Parathyroid adenoma (tissue), 2 donors: ENCODE measurements around the gene WWOX.

Source experiments
- H2AFZ ChIP-seq: fragments of 300-600 bp; sonication (generic); one replicate; pipeline ENCODE4 v1.7.0; 2017; ENCODE audit warnings: antibody characterized with exemption, mild to moderate bottlenecking
- H3K27ac ChIP-seq: fragments of 300-600 bp; sonication (generic); one replicate; pipeline ENCODE4 v1.7.0; 2017
- H3K27me3 ChIP-seq: fragments of 300-600 bp; sonication (generic); one replicate; pipeline ENCODE4 v1.7.0; 2017; ENCODE audit warnings: low read length; ENCODE audit not compliant: control insufficient read depth, insufficient read depth
- H3K36me3 ChIP-seq: fragments of 300-600 bp; sonication (generic); one replicate; pipeline ENCODE4 v1.7.0; 2017; ENCODE audit warnings: low read length; ENCODE audit not compliant: control insufficient read depth, insufficient read depth
- H3K4me1 ChIP-seq: fragments of 300-600 bp; sonication (generic); one replicate; pipeline ENCODE4 v1.7.0; 2017; ENCODE audit warnings: control low read depth
- H3K4me2 ChIP-seq: fragments of 300-600 bp; sonication (generic); one replicate; pipeline ENCODE4 v1.7.0; 2017; ENCODE audit warnings: low read length
- H3K4me3 ChIP-seq: fragments of 300-600 bp; sonication (generic); one replicate; pipeline ENCODE4 v1.7.0; 2017; ENCODE audit warnings: low read depth, low read length
- H3K79me2 ChIP-seq: fragments of 300-600 bp; sonication (generic); one replicate; pipeline ENCODE4 v1.7.0; 2017; ENCODE audit warnings: control low read depth
- H3K9ac ChIP-seq: fragments of 300-600 bp; sonication (generic); one replicate; pipeline ENCODE4 v1.7.0; 2017; ENCODE audit warnings: mild to moderate bottlenecking
- H3K9me3 ChIP-seq: fragments of 300-600 bp; sonication (generic); one replicate; pipeline ENCODE4 v1.7.0; 2017; ENCODE audit warnings: low read length; ENCODE audit not compliant: control insufficient read depth
- TF ChIP-seq, protein P1 (sequence below): fragments of 300-600 bp; sonication (generic); IDR thresholded peaks from one replicate; pipeline ENCODE4 v1.7.0; 2017; ENCODE audit warnings: antibody characterized with exemption, mild to moderate bottlenecking
- donor health status: primary hyperparathyroidism.

Gene WWOX

DNA sequence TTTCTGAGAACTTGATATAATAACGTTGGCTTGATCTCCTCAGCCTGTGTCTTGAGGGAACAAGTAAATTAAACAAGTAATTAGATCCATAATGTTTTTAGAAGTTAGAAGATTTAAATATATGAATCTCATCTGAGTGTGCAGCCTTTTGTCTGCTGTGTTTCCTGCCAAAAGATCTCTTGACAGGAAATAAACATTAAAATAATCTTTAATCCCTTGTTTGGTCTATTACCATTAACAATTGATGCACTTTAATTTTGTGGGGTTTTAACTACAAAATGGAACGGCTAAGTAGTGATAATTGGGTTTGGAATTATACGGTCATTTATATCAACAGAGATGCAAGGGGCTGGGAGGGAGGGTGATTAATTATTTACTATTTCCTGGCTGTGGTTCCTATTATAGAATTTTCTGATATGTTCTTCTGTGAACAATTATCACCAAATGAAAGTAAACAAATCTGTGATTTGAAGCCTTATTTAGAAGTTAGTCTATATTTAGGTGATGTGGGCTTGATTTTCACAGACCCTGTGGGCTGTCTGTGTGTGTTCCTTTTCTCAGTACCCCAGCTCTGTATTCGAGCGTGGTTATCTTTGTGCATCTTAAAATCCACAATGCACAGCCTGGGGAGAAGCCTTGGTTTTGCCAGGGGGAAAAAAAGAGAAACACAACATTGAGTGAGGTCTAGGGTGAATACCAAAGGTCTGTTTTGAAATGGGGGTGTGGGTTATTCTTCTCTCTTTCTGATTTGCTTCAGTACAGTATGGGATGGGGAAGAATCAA, 556.1 kb downstream of the WWOX start:
- TF ChIP-seq, protein P1, sequence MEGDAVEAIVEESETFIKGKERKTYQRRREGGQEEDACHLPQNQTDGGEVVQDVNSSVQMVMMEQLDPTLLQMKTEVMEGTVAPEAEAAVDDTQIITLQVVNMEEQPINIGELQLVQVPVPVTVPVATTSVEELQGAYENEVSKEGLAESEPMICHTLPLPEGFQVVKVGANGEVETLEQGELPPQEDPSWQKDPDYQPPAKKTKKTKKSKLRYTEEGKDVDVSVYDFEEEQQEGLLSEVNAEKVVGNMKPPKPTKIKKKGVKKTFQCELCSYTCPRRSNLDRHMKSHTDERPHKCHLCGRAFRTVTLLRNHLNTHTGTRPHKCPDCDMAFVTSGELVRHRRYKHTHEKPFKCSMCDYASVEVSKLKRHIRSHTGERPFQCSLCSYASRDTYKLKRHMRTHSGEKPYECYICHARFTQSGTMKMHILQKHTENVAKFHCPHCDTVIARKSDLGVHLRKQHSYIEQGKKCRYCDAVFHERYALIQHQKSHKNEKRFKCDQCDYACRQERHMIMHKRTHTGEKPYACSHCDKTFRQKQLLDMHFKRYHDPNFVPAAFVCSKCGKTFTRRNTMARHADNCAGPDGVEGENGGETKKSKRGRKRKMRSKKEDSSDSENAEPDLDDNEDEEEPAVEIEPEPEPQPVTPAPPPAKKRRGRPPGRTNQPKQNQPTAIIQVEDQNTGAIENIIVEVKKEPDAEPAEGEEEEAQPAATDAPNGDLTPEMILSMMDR, result no peak
- H3K4me1 ChIP-seq, result peaks cover 16% of the 10 kb centered on the region
- H3K79me2 ChIP-seq, result peaks cover 3% of the 10 kb centered on the region
- no peak overlapping the region for H3K9ac ChIP-seq
- no peaks in the 10 kb centered on the region for H3K36me3 ChIP-seq
- H3K27ac ChIP-seq, result no peak overlapping the region
- H3K27me3 ChIP-seq, result no peaks in the 10 kb centered on the region
- H3K4me3 ChIP-seq, result no peak overlapping the region
- H3K4me2 ChIP-seq, result no peak overlapping the region
- no peaks in the 10 kb centered on the region for H3K9me3 ChIP-seq
- H2AFZ ChIP-seq, result peak overlapping the region; percentile 71

DNA sequence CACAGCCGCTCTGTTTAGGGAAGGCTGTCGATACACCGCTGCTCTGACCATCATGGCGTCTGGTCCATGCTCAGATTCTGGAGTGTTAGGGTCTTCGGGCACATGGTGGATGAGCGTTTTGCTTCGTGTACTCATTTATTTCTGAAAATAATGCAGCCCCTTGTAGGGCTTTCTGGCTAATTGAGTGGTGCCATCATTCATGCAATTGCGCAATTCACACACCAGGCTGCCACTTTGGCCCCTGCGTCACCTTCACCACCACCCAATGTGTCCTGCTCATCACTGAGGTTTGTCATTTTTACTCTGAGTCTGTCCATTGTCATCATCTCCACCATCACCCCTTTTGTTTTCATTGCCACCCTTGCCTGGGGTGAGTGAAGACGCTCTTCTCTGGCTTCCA, 557.4 kb downstream of the WWOX start:
- TF ChIP-seq, protein P1, result no peak
- peaks cover 16% of the 10 kb centered on the region for H3K4me1 ChIP-seq
- H3K9me3 ChIP-seq, result no peaks in the 10 kb centered on the region
- no peak overlapping the region for H3K4me3 ChIP-seq
- no peak overlapping the region for H3K9ac ChIP-seq
- no peak overlapping the region for H3K4me2 ChIP-seq
- no peak overlapping the region for H2AFZ ChIP-seq
- H3K27ac ChIP-seq, result no peak overlapping the region
- H3K27me3 ChIP-seq, result no peaks in the 10 kb centered on the region
- H3K36me3 ChIP-seq, result no peaks in the 10 kb centered on the region
- H3K79me2 ChIP-seq, result peaks cover 3% of the 10 kb centered on the region

DNA sequence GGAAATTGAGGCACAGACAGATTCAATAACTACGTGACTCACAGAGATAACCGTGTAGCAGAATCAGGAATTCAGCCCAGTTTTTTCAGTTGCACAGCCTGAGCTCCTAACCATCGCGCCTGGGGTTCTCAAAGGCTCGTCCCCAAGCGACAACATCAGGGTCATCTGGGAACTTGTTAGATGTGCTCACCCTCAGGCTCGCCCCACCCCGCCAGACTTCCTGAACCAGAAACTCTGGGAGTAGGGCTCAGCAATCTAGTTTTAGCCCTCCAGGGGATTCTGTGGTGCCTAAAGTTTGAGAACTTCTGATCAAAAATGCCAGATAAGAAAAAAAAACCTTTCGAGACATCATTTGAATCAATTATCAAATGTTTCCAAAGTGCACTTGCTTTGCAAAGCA, 559.8 kb downstream of the WWOX start:
- Histone ChIP-seq H3K27ac (no peak overlapping the region), H3K36me3 (no peaks in the 10 kb centered on the region), H3K4me1 (peaks cover 16% of the 10 kb centered on the region), H3K4me3 (no peak overlapping the region), H3K4me2 (no peak overlapping the region), H3K79me2 (peaks cover 3% of the 10 kb centered on the region), H2AFZ (no peak overlapping the region), H3K9ac (no peak overlapping the region), H3K27me3 (no peaks in the 10 kb centered on the region), H3K9me3 (no peaks in the 10 kb centered on the region)
- TF ChIP-seq, protein P1, result no peak

DNA sequence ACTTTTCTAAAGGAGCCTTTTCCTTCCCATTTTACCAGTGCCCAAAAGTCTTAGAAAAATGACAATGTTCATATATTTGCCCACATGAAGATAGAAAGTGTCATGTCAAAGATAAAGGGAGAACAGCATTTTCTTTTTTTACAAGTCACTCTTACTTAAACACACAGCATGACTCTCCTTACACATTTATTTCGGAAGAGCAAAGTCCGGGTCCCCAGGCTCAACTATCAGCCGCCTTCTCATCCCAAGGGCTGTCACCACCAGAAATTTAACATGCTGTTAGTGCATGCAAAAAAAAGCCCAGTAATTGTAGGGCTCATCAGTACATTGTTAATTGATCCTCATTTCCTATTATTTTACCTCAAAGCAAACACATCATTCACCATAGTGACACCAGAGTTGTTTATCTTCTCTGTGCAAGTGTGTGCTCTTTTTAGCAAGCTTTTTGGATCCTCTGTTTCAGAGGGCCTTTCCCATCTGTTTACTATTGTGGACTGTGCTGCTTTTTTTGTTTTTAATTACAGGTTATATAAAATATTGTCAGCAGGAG, 560.3 kb downstream of the WWOX start:
- TF ChIP-seq, protein P1, result no peak
- Histone ChIP-seq H3K9ac (no peak overlapping the region), H3K27ac (no peak overlapping the region), H3K4me3 (no peak overlapping the region), H3K9me3 (no peaks in the 10 kb centered on the region), H3K36me3 (no peaks in the 10 kb centered on the region), H3K4me2 (no peak overlapping the region), H3K79me2 (peaks cover 3% of the 10 kb centered on the region), H3K4me1 (peaks cover 15% of the 10 kb centered on the region), H3K27me3 (no peaks in the 10 kb centered on the region), H2AFZ (no peak overlapping the region)

DNA sequence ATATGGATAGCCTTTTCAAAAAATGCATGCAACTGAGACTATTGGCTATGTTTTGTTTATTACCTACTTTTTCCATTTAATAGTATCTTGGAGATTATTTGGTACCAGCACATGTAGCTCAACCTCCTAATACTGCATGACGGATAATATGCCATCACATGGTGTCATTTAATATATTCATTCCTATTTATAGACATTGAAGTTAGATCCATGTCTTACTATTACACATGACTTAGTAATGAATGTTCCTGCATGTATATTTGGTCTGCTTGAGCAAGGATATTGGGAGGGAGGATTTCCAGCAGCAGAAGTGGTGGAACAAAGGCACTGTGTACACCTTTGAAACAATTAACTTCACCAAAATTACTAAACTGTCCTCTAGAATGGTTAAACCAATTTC, 561.3 kb downstream of the WWOX start:
- no peak overlapping the region for H3K9ac ChIP-seq
- H3K4me2 ChIP-seq, result no peak overlapping the region
- H2AFZ ChIP-seq, result no peak overlapping the region
- TF ChIP-seq, protein P1, result no peak
- no peak overlapping the region for H3K27ac ChIP-seq
- H3K27me3 ChIP-seq, result no peaks in the 10 kb centered on the region
- H3K79me2 ChIP-seq, result peaks cover 3% of the 10 kb centered on the region
- H3K4me1 ChIP-seq, result peaks cover 7% of the 10 kb centered on the region
- H3K9me3 ChIP-seq, result no peaks in the 10 kb centered on the region
- no peak overlapping the region for H3K4me3 ChIP-seq
- no peaks in the 10 kb centered on the region for H3K36me3 ChIP-seq
